Activated CD4-positive, alpha-beta T cell treated with anti-CD3 and anti-CD28 coated beads for 36 hours (primary cell): ENCODE results near the gene DNAH10. TPM values are rescaled to one million over a fixed set of nuclear protein-coding genes. Genes with fewer than 3 reads are reported as not detected.
A peak's percentile ranks its signal among the peaks of the same experiment; 100 is the strongest.

Experiments
- ATAC-seq: fragments of 200-7000 bp; cut with Tn5 transposase; one replicate; pipeline ENCODE4 v1.10.0; 2021; ENCODE audit warnings: mild to moderate bottlenecking, moderate library complexity
- CTCF ChIA-PET: fragments of 350-600 bp; sonication (Branson Sonifier 250); formaldehyde crosslinking; loops from one replicate; lab custom pipeline; 2021; ENCODE audit warnings: antibody characterized with exemption; lab: Charles Lee
- POLR2A ChIA-PET: fragments of 350-600 bp; sonication (Branson Sonifier 250); formaldehyde crosslinking; loops from one replicate; lab custom pipeline; 2021; ENCODE audit warnings: antibody characterized with exemption, inconsistent platforms; lab: Charles Lee
- DNase-seq: peaks from one replicate; pipeline ENCODE4 v3.0.0-alpha.2; 2020
- H3K27ac Mint-ChIP-seq: one replicate; pipeline ENCODE4 v1.8.0; 2021; ENCODE audit warnings: mixed read lengths
- H3K27me3 Mint-ChIP-seq: one replicate; pipeline ENCODE4 v1.8.0; 2021; ENCODE audit warnings: mixed read lengths
- H3K36me3 Mint-ChIP-seq: one replicate; pipeline ENCODE4 v1.8.0; 2021; ENCODE audit warnings: low read depth, mixed read lengths
- H3K4me1 Mint-ChIP-seq: one replicate; pipeline ENCODE4 v1.8.0; 2021; ENCODE audit warnings: mixed read lengths
- H3K4me3 Mint-ChIP-seq: one replicate; pipeline ENCODE4 v1.8.0; 2021; ENCODE audit warnings: mild to moderate bottlenecking, moderate library complexity, mixed read lengths
- H3K9me3 Mint-ChIP-seq: one replicate; pipeline ENCODE4 v1.8.0; 2021; ENCODE audit warnings: low read depth, mixed read lengths
- intact Hi-C, 2 experiments: fragments of 100-400 bp; cut with DNase I in 1 of 2; cut with micrococcal nuclease in 1 of 2; formaldehyde crosslinking; loops; one replicate each; pipeline versions ENCODE4 v1.14.2 to v1.15.1; 2022 to 2024; cut with DNase I, micrococcal nuclease
- total RNA-seq, 2 experiments: library from RNA; stranded (reverse); gene quantifications; one replicate each; pipeline ENCODE4 v1.2.3, GENCODE V29; 2021

DNAH10 gene
- total RNA-seq, 2 experiments from 2014 or later = 0.16 to 0.37 TPM

DNA sequence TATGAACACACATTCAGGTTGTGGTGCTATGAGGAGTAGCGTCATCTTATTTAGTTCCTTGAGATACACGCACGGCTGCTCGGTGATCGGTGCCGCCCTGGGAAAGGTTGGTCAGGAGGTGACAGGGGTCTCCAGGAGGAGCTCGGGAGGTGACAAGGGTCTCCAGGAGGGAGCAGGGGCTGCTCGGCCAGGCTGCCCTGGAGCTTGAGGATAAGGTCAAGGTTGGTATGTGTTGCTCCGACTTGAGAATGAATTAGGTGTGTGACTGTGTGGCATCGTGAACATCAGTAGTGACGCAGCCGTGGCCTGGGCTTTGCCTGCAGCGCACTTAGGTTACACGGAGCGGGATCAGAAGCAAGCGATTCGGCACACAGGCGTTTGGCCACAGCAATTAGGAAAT lies 174.4 kb downstream of the DNAH10 start:
- ATAC-seq = no peak
- Mint-ChIP-seq H3K27me3 (peaks cover 3% of the 10 kb centered on the region), H3K27ac (peak overlapping the region; percentile 76), H3K36me3 (peaks cover 2% of the 10 kb centered on the region), H3K4me3 (no peak overlapping the region), H3K4me1 (peaks cover 33% of the 10 kb centered on the region), H3K9me3 (no peaks in the 10 kb centered on the region)
- no peak for DNase-seq
- CTCF ChIA-PET = interaction anchor here (0.6 to 1.8 kb wide), 2 partner anchors 31 to 32 kb away, joined by 3 to 4 read pairs; no protein-coding TSS in a partner anchor
- intact Hi-C loops = loop anchor here in 1 of 2 experiments (5.0 kb wide), 1 partner anchor 36 kb away; the partner anchor contains the start of genes CCDC92 and ZNF664
- POLR2A ChIA-PET = interaction anchor here (0.7 kb wide), 1 partner anchor 26 kb away, joined by 3 read pairs; no protein-coding TSS in a partner anchor

DNA sequence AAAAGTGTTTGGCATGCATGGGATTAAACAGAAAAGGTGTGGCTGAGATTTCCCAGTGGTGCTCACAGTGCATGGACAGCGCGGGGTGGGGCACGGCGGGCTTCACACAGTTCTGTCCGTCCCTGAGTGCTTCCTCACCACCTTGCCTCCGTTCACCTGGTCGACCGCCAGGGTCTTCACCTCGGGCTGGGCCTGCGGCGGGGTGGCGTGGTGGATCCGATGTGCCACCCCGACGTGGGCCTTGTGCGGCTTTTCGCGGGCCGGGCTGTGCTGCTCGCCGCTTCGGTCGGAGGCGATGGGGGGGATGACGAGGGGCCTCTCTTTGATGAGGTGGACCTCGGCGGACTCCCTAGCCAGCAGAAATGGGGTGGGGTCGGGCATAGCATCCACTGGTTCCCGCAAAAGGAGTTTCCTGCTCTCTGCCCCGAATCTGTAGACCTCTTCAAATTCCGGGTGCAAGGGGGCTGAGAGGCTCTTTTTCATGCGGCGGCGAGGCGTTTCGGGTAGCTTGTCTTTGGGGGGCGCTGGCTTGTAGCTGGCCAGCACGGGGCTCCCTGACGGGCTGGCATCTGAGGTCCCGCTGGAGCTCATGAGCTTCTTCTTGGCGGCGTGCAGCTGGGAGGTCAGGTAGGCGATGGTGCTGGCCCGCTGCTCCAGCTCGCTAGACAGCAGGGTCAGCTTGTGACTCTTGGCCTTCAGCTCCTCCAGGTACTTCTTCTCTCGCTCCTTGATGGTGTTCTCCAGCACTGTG lies 175.0 kb downstream of the DNAH10 start:
- CTCF ChIA-PET = interaction anchor here (0.9 to 1.0 kb wide), 3 partner anchors 10 to 47 kb away, joined by 3 to 4 read pairs (median 3); no protein-coding TSS in a partner anchor
- Mint-ChIP-seq H3K27ac (peak overlapping the region; percentile 85), H3K4me3 (peak overlapping the region; percentile 59), H3K36me3 (peaks cover 9% of the 10 kb centered on the region), H3K9me3 (no peaks in the 10 kb centered on the region), H3K27me3 (no peaks in the 10 kb centered on the region), H3K4me1 (peaks cover 26% of the 10 kb centered on the region)
- DNase-seq = peak; percentile 17
- POLR2A ChIA-PET = no interaction called here
- intact Hi-C loops = loop anchor here in 1 of 2 experiments (5.0 kb wide), 1 partner anchor 35 kb away; the partner anchor contains the start of genes CCDC92 and ZNF664
- no peak for ATAC-seq

DNA sequence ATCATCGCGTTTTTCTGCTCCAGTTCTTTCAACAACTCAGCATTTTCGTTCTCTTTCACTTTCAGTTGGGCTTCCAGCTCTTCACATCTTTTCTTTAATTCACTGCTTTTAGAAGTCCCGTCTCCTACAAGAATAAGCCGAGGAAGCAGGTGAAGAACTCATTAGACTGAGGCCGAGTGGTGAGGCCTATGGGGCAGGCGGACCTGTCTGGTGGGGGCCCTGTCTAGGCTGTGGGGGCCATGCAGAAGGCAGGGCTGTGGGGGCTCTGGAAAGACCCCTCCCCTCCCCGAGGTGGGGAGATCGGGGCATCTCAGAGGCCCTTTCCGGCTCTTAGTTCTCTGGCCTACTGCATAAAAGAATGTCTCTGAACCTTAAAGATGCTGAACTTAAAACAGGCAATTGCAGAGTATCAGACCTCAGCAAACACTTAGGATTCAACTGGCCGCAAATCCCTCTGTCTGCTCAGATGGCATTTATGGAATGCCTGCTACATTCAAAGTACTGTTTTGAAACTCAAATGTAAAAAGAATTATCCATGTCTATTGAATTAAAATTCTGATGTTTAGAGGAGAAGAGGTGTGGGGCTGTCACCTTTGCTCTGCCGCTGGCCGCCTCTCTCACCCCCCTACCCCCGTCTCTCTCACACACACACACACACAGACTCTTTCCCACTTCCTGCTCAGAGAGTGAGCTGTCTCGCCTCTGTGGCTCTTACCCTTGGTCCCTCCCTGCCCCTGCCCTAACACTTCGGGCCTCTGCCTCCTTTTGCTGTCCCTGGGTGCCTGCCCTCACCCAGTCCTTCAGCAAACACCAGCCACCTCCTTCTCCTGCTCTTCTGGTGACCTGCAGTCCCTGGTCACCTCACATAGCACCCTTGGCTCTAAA lies 175.8 kb downstream of the DNAH10 start:
- Mint-ChIP-seq H3K27ac (peak overlapping the region; percentile 85), H3K27me3 (no peaks in the 10 kb centered on the region), H3K36me3 (peaks cover 16% of the 10 kb centered on the region), H3K4me3 (peak overlapping the region; percentile 59), H3K9me3 (no peaks in the 10 kb centered on the region), H3K4me1 (peaks cover 21% of the 10 kb centered on the region)
- ChIA-PET CTCF (interaction anchor here (0.5 to 1.7 kb wide), 9 partner anchors 9 to 773 kb away, joined by 3 to 11 read pairs (median 3); no protein-coding TSS in a partner anchor), POLR2A (interaction anchor here (0.5 kb wide), 1 partner anchor 132 kb away, joined by 3 read pairs; no protein-coding TSS in a partner anchor)
- peak; percentile 70 for DNase-seq
- ATAC-seq = peak; percentile 98
- intact Hi-C loops = loop anchor here in 1 of 2 experiments (5.0 kb wide), 1 partner anchor 34 kb away; the partner anchor contains the start of genes CCDC92 and ZNF664

- peaks cover 21% of the 10 kb centered on the region for H3K4me1 Mint-ChIP-seq
- H3K9me3 Mint-ChIP-seq = no peaks in the 10 kb centered on the region
- intact Hi-C loops = loop anchor here in 1 of 2 experiments (5.0 kb wide), 1 partner anchor 33 kb away; the partner anchor contains the start of genes CCDC92 and ZNF664
- no peaks in the 10 kb centered on the region for H3K27me3 Mint-ChIP-seq
- peak overlapping the region; percentile 59 for H3K4me3 Mint-ChIP-seq
- DNase-seq (peak; percentile 53), ATAC-seq (peak; percentile 33)
- ChIA-PET CTCF (interaction anchor here (0.5 to 1.7 kb wide), 9 partner anchors 9 to 772 kb away, joined by 3 to 11 read pairs (median 3); no protein-coding TSS in a partner anchor), POLR2A (interaction anchor here (0.5 kb wide), 1 partner anchor 131 kb away, joined by 3 read pairs; no protein-coding TSS in a partner anchor)
- H3K27ac Mint-ChIP-seq = peak overlapping the region; percentile 85
- H3K36me3 Mint-ChIP-seq = peaks cover 16% of the 10 kb centered on the region
Measured at GRCh38 chr12:123938679-123939480, 176.8 kb downstream of the DNAH10 start.

DNA sequence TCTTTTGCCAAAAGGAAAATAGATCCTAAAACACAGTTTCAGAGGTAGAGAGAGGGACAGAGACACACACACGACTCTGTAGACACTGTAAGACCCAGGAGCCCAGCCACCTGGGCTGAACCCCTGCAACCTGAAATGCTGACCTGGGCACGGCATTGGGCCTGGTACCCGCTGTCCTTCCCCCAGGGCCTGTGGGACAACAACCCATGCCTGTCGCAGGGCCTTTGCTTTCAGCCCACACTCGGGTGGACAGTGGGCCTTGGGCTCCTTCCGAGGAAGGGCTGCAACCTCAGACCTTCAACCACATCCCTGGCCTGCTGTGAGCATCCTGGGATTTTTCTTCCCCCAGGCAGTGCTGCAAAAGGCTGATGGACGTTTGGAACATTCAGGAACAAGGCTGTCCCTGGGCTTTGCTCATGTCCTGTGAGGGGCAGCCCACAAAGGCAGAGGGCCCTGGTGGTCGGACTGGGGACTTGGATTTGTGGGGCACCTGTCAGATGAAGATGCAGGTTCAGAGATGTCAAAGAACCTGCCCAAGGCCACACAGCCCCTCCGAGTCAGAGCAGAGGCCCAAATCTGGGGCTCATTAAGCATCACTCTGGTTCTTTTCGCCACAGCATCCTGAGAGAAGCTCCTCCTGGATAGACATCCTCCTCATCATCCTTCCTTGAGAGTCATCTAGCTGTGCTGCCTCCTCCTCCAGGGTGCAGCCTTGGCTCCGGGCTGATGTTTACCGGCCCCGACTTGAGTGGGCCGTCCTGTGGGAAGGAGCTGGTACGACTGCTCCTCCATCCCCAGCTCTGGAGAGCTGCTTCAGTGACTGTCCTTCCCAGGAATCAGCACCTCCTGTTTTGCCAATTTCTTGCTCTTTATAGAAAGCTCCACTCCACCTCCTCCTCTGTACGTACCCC lies 177.9 kb downstream of the DNAH10 start:
- ATAC-seq (no peak), DNase-seq (no peak)
- intact Hi-C loops = loop anchor here in 1 of 2 experiments (5.0 kb wide), 1 partner anchor 32 kb away; the partner anchor contains the start of genes CCDC92 and ZNF664
- Mint-ChIP-seq H3K27me3 (no peaks in the 10 kb centered on the region), H3K9me3 (no peaks in the 10 kb centered on the region), H3K27ac (no peak overlapping the region), H3K4me3 (no peak overlapping the region), H3K36me3 (peaks cover 16% of the 10 kb centered on the region), H3K4me1 (peaks cover 21% of the 10 kb centered on the region)
- ChIA-PET CTCF (interaction anchor here (0.8 to 1.7 kb wide), 5 partner anchors 11 to 44 kb away, joined by 3 to 11 read pairs (median 3); no protein-coding TSS in a partner anchor), POLR2A (no interaction called here)

- ChIA-PET CTCF (interaction anchor here (0.8 kb wide), 1 partner anchor 42 kb away, joined by 3 read pairs; no protein-coding TSS in a partner anchor), POLR2A (interaction anchor here (0.6 kb wide), 1 partner anchor 22 kb away, joined by 4 read pairs; no protein-coding TSS in a partner anchor)
- no peaks in the 10 kb centered on the region for H3K9me3 Mint-ChIP-seq
- H3K4me3 Mint-ChIP-seq = no peak overlapping the region
- no peaks in the 10 kb centered on the region for H3K27me3 Mint-ChIP-seq
- peaks cover 16% of the 10 kb centered on the region for H3K36me3 Mint-ChIP-seq
- no peak overlapping the region for H3K27ac Mint-ChIP-seq
- intact Hi-C loops = no loop called here
- no peak for DNase-seq
- ATAC-seq = no peak
- H3K4me1 Mint-ChIP-seq = peaks cover 21% of the 10 kb centered on the region
Measured at GRCh38 chr12:123940627-123940966, 178.5 kb downstream of the DNAH10 start.

- DNase-seq = no peak
- no peak for ATAC-seq
- Mint-ChIP-seq H3K4me1 (peaks cover 21% of the 10 kb centered on the region), H3K27me3 (no peaks in the 10 kb centered on the region), H3K27ac (no peak overlapping the region), H3K9me3 (no peaks in the 10 kb centered on the region), H3K4me3 (no peak overlapping the region), H3K36me3 (peaks cover 16% of the 10 kb centered on the region)
- ChIA-PET POLR2A (interaction anchor here (0.6 kb wide), 1 partner anchor 22 kb away, joined by 4 read pairs; no protein-coding TSS in a partner anchor), CTCF (interaction anchor here (0.8 kb wide), 1 partner anchor 42 kb away, joined by 3 read pairs; no protein-coding TSS in a partner anchor)
- intact Hi-C loops = no loop called here
Measured at GRCh38 chr12:123941000-123941399, 178.9 kb downstream of the DNAH10 start.

- H3K27me3 Mint-ChIP-seq = no peaks in the 10 kb centered on the region
- ATAC-seq (no peak), DNase-seq (no peak)
- intact Hi-C loops = no loop called here
- peaks cover 14% of the 10 kb centered on the region for H3K36me3 Mint-ChIP-seq
- no peak overlapping the region for H3K4me3 Mint-ChIP-seq
- H3K27ac Mint-ChIP-seq = no peak overlapping the region
- ChIA-PET CTCF (interaction anchor here (0.7 kb wide), 1 partner anchor 37 kb away, joined by 4 read pairs; no protein-coding TSS in a partner anchor), POLR2A (no interaction called here)
- H3K9me3 Mint-ChIP-seq = no peaks in the 10 kb centered on the region
- peaks cover 21% of the 10 kb centered on the region for H3K4me1 Mint-ChIP-seq
Measured at GRCh38 chr12:123941624-123942237, 179.6 kb downstream of the DNAH10 start.

- H3K27me3 Mint-ChIP-seq = no peaks in the 10 kb centered on the region
- ChIA-PET POLR2A (no interaction called here), CTCF (interaction anchor here (0.6 to 1.9 kb wide), 4 partner anchors 18 to 457 kb away, joined by 3 to 6 read pairs (median 4); no protein-coding TSS in a partner anchor)
- intact Hi-C loops = no loop called here
- peaks cover 19% of the 10 kb centered on the region for H3K4me1 Mint-ChIP-seq
- H3K36me3 Mint-ChIP-seq = peaks cover 14% of the 10 kb centered on the region
- H3K9me3 Mint-ChIP-seq = no peaks in the 10 kb centered on the region
- ATAC-seq (no peak), DNase-seq (no peak)
- no peak overlapping the region for H3K27ac Mint-ChIP-seq
- no peak overlapping the region for H3K4me3 Mint-ChIP-seq
Measured at GRCh38 chr12:123942238-123942653, 180.1 kb downstream of the DNAH10 start.
